K562 (cell line): ENCODE results near the gene MAML3. TPM values are rescaled to one million over a fixed set of nuclear protein-coding genes. Genes with fewer than 3 reads are reported as not detected.

Source experiments
- ATAC-seq: fragments of 200-7000 bp; cut with Tn5 transposase; 3 replicates; pipeline ENCODE4 v1.9.1; 2020; ENCODE audit warnings: moderate library complexity
- BruUV-seq: library from RNA; stranded (reverse); fragments of 400-500 nt; replicated peaks from 2 replicates; lab custom pipeline; 2021; lab: Mats Ljungman, UMichigan
- CTCF ChIA-PET: fragments of 300-600 bp; formaldehyde crosslinking; extraction: SDS; loops from one replicate; lab custom pipeline; 2021; ENCODE audit warnings: low intra/inter-chr PET ratio; lab: Yijun Ruan, JAX
- POLR2A ChIA-PET: fragments of 300-600, 350-650 bp; sonication (Branson Sonifier 250); formaldehyde crosslinking; extraction: SDS; loops from one replicate; lab custom pipeline; 2021; ENCODE audit warnings: antibody characterized with exemption, inconsistent platforms; lab: Yijun Ruan, JAX
- DNase-seq, 4 experiments: peaks; one replicate each; pipeline versions ENCODE4 v3.0.0 to v3.0.0-alpha.2; 2011 to 2018; ENCODE audit warnings: low spot score in 3 of 4, mixed read lengths in 3 of 4; ENCODE audit errors: extremely low read depth in 1 of 4
- FAIRE-seq: peaks from 2 replicates; lab custom pipeline; 2011; peaks lifted over from hg19 to GRCh38; lab: Jason Lieb, UNC
- H2AFZ ChIP-seq: 2 replicates; pipeline ENCODE4 v1.6.0; 2011; ENCODE audit warnings: low read depth, low read length, control low read depth, inconsistent platforms
- H3K27ac ChIP-seq: fragments of 200-600 bp; 3 replicates; pipeline ENCODE4 v1.8.0; 2011; ENCODE audit warnings: low read depth, mild to moderate bottlenecking, control low read depth, inconsistent platforms, low read length, moderate library complexity, mixed read lengths; ENCODE audit errors: extremely low read depth
- H3K27me3 ChIP-seq, 2 experiments: fragments of 300-600 bp in 1 of 2; 2 replicates in 1 of 2; 3 replicates in 1 of 2; pipeline versions ENCODE4 v1.6.0 to v1.8.0; 2011; ENCODE audit warnings: inconsistent platforms in 2 of 2, low read length in 2 of 2, mild to moderate bottlenecking in 1 of 2, mixed read lengths in 1 of 2, moderate library complexity in 1 of 2; ENCODE audit not compliant: control insufficient read depth in 2 of 2, insufficient read depth in 2 of 2
- H3K36me3 ChIP-seq: fragments of 300-600 bp; 3 replicates; pipeline ENCODE4 v1.8.0; 2011; ENCODE audit warnings: mild to moderate bottlenecking, low read length, inconsistent platforms; ENCODE audit not compliant: control insufficient read depth, insufficient read depth
- H3K4me1 ChIP-seq, 2 experiments: fragments of 200-600 bp in 1 of 2; replicated peaks in 1 of 2; 2 replicates in 1 of 2; 3 replicates in 1 of 2; pipeline versions ENCODE4 v1.5.1 to v1.8.0; 2011; ENCODE audit warnings: inconsistent platforms in 2 of 2, low read length in 2 of 2, mild to moderate bottlenecking in 1 of 2, mixed read lengths in 1 of 2, moderate library complexity in 1 of 2; ENCODE audit not compliant: control insufficient read depth in 2 of 2, insufficient read depth in 2 of 2
- H3K4me2 ChIP-seq: 2 replicates; pipeline ENCODE4 v1.6.1; 2011; ENCODE audit warnings: low read length, control low read depth, inconsistent platforms, mixed read lengths; ENCODE audit not compliant: insufficient read depth
- H3K4me3 ChIP-seq: fragments of 200-600 bp; sonication (generic), shearing (Covaris generic); 2 replicates; pipeline ENCODE4 v1.5.1; 2016; ENCODE audit warnings: control low read depth, inconsistent platforms
- H3K79me2 ChIP-seq: fragments of 200-600 bp; 3 replicates; pipeline ENCODE4 v1.8.0; 2011; ENCODE audit warnings: low read length, inconsistent platforms; ENCODE audit not compliant: control insufficient read depth, insufficient read depth
- H3K9ac ChIP-seq, 2 experiments: 2 replicates each; pipeline versions ENCODE4 v1.6.0 to v1.6.1; 2011; ENCODE audit warnings: low read depth in 2 of 2, low read length in 2 of 2, control low read depth in 1 of 2, inconsistent platforms in 1 of 2, mild to moderate bottlenecking in 1 of 2, mixed read lengths in 1 of 2; ENCODE audit not compliant: insufficient read depth in 1 of 2
- H3K9me1 ChIP-seq: one replicate; pipeline ENCODE4 v1.6.0; 2011; ENCODE audit warnings: inconsistent platforms, mild to moderate bottlenecking, low read length, moderate library complexity; ENCODE audit not compliant: control insufficient read depth, insufficient read depth
- H3K9me3 ChIP-seq: replicated peaks from 2 replicates; pipeline ENCODE4 v1.5.1; 2011; ENCODE audit warnings: low read depth, low read length, inconsistent platforms; ENCODE audit not compliant: control insufficient read depth, insufficient read depth
- H4K20me1 ChIP-seq: replicated peaks from 2 replicates; pipeline ENCODE4 v1.6.1; 2011; ENCODE audit warnings: low read length, inconsistent platforms, mixed read lengths; ENCODE audit not compliant: control insufficient read depth, insufficient read depth
- CTCFL ChIP-seq: IDR thresholded peaks from 2 replicates; pipeline ENCODE4 v1.6.1; 2011; ENCODE audit warnings: borderline replicate concordance, low read depth, mild to moderate bottlenecking, moderate library complexity, low read length; ENCODE audit not compliant: insufficient read depth, poor library complexity, severe bottlenecking
- DIDO1 ChIP-seq: fragments of 450-650 bp; IDR thresholded peaks from 2 replicates; pipeline ENCODE4 v1.6.1; 2016; ENCODE audit warnings: low read depth, missing biosample characterization, missing genetic modification characterization
- DPF2 ChIP-seq: fragments of 450-650 bp; IDR thresholded peaks from 2 replicates; pipeline ENCODE4 v1.6.1; 2016
- GTF2B ChIP-seq: IDR thresholded peaks from 2 replicates; pipeline ENCODE4 v1.6.1; 2011; ENCODE audit not compliant: insufficient read length; ENCODE audit errors: extremely low read depth
- HDAC2 ChIP-seq: fragments of 450-650 bp; IDR thresholded peaks from 2 replicates; pipeline ENCODE4 v1.6.1; 2016; ENCODE audit warnings: mild to moderate bottlenecking
- HDAC3 ChIP-seq: fragments of 450-650 bp; IDR thresholded peaks from 2 replicates; pipeline ENCODE4 v1.6.1; 2018; ENCODE audit warnings: borderline replicate concordance, mild to moderate bottlenecking, moderate library complexity; ENCODE audit not compliant: partially characterized antibody
- KDM5B ChIP-seq: fragments of 200-600 bp; sonication (generic); IDR thresholded peaks from 2 replicates; pipeline ENCODE4 v1.6.1; 2012; ENCODE audit warnings: low read depth, mild to moderate bottlenecking, moderate library complexity, low read length, control low read depth, inconsistent platforms; ENCODE audit not compliant: insufficient replicate concordance
- KLF16 ChIP-seq: IDR thresholded peaks from 2 replicates; pipeline ENCODE4 v1.6.1; 2016; ENCODE audit warnings: antibody characterized with exemption
- NFIC ChIP-seq: fragments of 450-650 bp; IDR thresholded peaks from 2 replicates; pipeline ENCODE4 v1.6.1; 2017; ENCODE audit warnings: mild to moderate bottlenecking, inconsistent platforms
- NFRKB ChIP-seq: fragments of 450-650 bp; IDR thresholded peaks from 2 replicates; pipeline ENCODE4 v1.6.1; 2016; ENCODE audit warnings: low read depth
- ZBTB8A ChIP-seq: fragments of 450-650 bp; IDR thresholded peaks from 2 replicates; pipeline ENCODE4 v1.6.1; 2018; ENCODE audit warnings: mild to moderate bottlenecking, moderate library complexity; ENCODE audit not compliant: partially characterized antibody
- ZNF41 ChIP-seq: fragments of 250-450 bp; sonication (Bioruptor Pico); conservative IDR thresholded peaks from 2 replicates; pipeline ENCODE4 v1.4.0; 2020; ENCODE audit warnings: mild to moderate bottlenecking
- WGBS: fragments of 100-300 bp; shearing (Covaris generic); methylation state at CpG from one replicate; pipeline ENCODE4 v1.1.6; 2016; ENCODE audit warnings: low coverage, mixed read lengths; ENCODE audit not compliant: insufficient coverage; ENCODE audit errors: missing lambda C conversion rate; 5-methylcytosine and 5-hydroxymethylcytosine counted together
- in situ Hi-C: fragments of 300-500 bp; cut with MboI; formaldehyde crosslinking; loops from 4 replicates; pipeline ENCODE4 v1.15.0; 2018; ENCODE audit warnings: inconsistent platforms, mixed read lengths
- intact Hi-C: fragments of 100-400 bp; cut with micrococcal nuclease; formaldehyde crosslinking; loops from 2 replicates; pipeline ENCODE4 v1.14.2; 2022
- polyA plus RNA-seq, 8 experiments: library from polyadenylated mRNA; depleted of rRNA in 4 of 8; stranded (reverse) in 5 of 8; unstranded in 3 of 8; fragments of >200 nt; fragmentation: Nextera tagmentation in 2 of 8; fragmentation: Illumina TruSeq in 1 of 8; extraction: Ambion mirVana in 2 of 8; extraction: Trizol in 1 of 8; gene quantifications; 2 replicates each; pipeline versions ENCODE4 v1.2.1 to v1.2.3, GENCODE V29; 2011 to 2014; ENCODE audit warnings: inconsistent platforms in 1 of 8, missing spikeins in 1 of 8
- total RNA-seq, 7 experiments: library from RNA; depleted of rRNA in 6 of 7; stranded (reverse); fragments of >200 nt in 6 of 7; fragmentation: Illumina TruSeq in 2 of 7; extraction: Trizol in 2 of 7; gene quantifications; 2 replicates each; pipeline versions ENCODE4 v1.2.1 to v1.2.3, GENCODE V29; 2011 to 2021; ENCODE audit warnings: low replicate concordance in 1 of 7

Gene MAML3
- total and polyA plus RNA-seq, 9 of the 15 experiments (the other 6 are each of a cell fraction or from before 2014, with no cell fraction given) = 0.01 to 0.55 (median 0.25) TPM

- in situ Hi-C loops (no loop called here), intact Hi-C loops (no loop called here)
- Histone ChIP-seq H3K79me2 (no peaks in the 10 kb centered on the region), H3K9me3 (no peaks in the 10 kb centered on the region), H3K4me3 (no peak overlapping the region), H2AFZ (no peak overlapping the region), H3K4me1 (peaks cover 0 to 1% of the 10 kb centered on the region in 2 experiments; a peak in 2 of 5 replicates), H4K20me1 (0 out of 2 replicates have a peak, but pooled peaks cover 3% of the 10 kb centered on the region), H3K9me1 (no peaks in the 10 kb centered on the region), H3K36me3 (no peaks in the 10 kb centered on the region), H3K27ac (no peak overlapping the region), H3K27me3 (peaks cover 11 to 17% of the 10 kb centered on the region in 2 experiments), H3K9ac (no peak overlapping the region), H3K4me2 (no peak overlapping the region)
- ChIA-PET CTCF (no interaction called here), POLR2A (no interaction called here)
- BruUV-seq = no TSS peak
- WGBS = 3% methylated on average over 7 of the region's 7 CpGs
- DNase-seq = no peak
- FAIRE-seq = no peak
- ATAC-seq = no peak
- no peak for TF ChIP-seq ZNF41
- no peak for TF ChIP-seq HDAC3
- no peak for TF ChIP-seq CTCFL
- TF ChIP-seq NFRKB = no peak
- no peak for TF ChIP-seq HDAC2
- no peak for TF ChIP-seq ZBTB8A
- no peak for TF ChIP-seq NFIC
- TF ChIP-seq KDM5B = no peak
- TF ChIP-seq GTF2B = no peak
- no peak for TF ChIP-seq DPF2
- no peak for TF ChIP-seq KLF16
- TF ChIP-seq DIDO1 = no peak
These were observed 299.1 kb downstream of the MAML3 start for GRCh38 chr4:139854668-139855403.
